HG03571 (cell line): ENCODE results near the gene SCAMP2.
"Not testable (repeated sequence)": the region's sequence is repeated elsewhere in the genome, so short reads cannot be mapped to it uniquely, and the experiment has no call there.

ENCODE experiments used
- ATAC-seq: cut with Tn5 transposase; IDR thresholded peaks from one replicate; pipeline ENCODE4 v1.9.1; 2021; ENCODE audit not compliant: unreplicated experiment

SCAMP2 gene, protein sequence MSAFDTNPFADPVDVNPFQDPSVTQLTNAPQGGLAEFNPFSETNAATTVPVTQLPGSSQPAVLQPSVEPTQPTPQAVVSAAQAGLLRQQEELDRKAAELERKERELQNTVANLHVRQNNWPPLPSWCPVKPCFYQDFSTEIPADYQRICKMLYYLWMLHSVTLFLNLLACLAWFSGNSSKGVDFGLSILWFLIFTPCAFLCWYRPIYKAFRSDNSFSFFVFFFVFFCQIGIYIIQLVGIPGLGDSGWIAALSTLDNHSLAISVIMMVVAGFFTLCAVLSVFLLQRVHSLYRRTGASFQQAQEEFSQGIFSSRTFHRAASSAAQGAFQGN

GRCh38 chr15:74873036-74873755, at the start of gene SCAMP2:
Gene SCAMP2, minus strand, starts transcription at chr15:74873365. Its CDS starts 110 bp downstream, at chr15:74873255.
- ATAC-seq: peak; percentile 80

- no peak for ATAC-seq
Measured at GRCh38 chr15:74920456-74920855, 47.3 kb upstream of the SCAMP2 start.

GRCh38 chr15:74917676-74918075, 44.5 kb upstream of the SCAMP2 start:
- ATAC-seq: no peak

GRCh38 chr15:74913799-74914198, 40.6 kb upstream of the SCAMP2 start:
- not testable (repeated sequence) for ATAC-seq

DNA sequence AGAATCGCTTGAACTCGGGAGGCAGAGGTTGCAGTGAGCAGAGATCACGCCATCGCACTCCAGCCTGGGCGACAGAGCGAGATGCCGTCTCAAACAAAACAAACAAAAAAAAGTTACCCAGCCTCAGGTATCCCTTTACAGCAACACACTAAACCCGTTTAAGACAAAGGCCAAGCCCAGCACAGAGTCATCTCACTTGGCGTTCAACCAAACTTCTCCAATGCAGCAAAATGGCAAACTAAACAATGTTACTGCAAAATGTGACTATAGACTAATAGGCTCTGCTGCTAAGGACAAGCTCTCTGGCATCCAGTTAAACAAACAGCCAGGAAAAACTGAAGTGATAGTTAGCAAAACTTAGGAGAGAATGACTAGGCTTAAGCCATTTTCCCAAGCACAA, 39.9 kb upstream of the SCAMP2 start:
- ATAC-seq: no peak

DNA sequence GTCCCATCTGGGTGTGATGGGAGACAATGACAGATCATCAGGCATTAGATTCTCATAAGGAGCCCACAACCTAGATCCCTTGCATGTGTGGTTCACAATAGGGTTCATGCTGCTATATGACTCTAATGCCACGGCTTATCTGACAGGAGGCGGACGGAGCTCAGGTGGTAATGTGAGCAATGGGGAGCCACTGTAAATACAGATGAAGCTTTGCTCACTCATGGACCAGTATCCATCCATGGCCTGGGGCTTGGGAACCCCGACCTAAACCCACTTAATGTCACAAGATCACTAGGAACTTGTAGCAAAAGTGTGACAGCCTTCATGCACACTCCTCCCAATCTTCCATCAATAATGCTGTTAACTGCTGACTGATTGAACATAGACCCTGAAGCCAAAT, 35.5 kb upstream of the SCAMP2 start:
- no peak for ATAC-seq

GRCh38 chr15:74907163-74907870, 34.2 kb upstream of the SCAMP2 start:
- ATAC-seq: no peak

DNA sequence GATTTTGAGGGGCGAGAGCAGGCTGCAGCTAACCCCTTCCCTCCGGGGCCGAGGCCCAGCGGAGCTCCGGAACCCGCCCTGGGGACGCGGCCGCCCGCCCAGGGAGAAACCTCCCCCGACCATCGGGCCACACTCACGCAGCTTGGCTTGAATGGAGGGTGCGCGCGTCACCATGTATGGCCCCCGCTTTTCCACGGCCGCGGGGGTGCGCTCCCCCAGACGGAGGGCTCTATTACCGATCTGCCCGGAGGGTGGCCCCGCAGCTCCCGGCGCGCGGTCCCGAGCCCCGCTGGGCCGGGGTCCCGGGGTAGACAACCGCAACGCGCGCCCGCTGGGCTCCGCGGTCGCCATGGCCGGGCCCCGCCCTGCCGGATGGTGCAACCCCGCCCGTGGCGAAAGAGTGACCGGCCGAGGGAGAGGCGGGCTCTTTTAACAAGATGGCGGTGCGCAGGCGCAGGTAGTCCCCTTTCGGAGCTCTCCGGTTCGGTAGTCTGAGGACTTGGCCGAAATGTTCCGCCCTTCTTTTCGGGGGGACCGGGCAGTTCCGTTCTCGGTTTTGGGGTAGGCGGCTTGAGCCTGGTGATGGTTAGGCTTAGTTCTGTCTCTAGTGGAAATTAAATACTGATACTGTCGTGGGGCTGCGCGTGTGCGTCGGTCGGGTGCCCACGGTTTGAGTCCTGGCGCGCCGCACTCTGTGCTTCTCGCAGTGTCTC, 33.4 kb upstream of the SCAMP2 start, which contains the start of gene FAM219B:
Gene FAM219B, minus strand, starts transcription at position 402 of the 713 bp plus-strand sequence. Its CDS starts 51 bp downstream, at position 351.
- peak; percentile 87 for ATAC-seq

- ATAC-seq: no peak
Measured at GRCh38 chr15:74906067-74906449, 32.9 kb upstream of the SCAMP2 start.

DNA sequence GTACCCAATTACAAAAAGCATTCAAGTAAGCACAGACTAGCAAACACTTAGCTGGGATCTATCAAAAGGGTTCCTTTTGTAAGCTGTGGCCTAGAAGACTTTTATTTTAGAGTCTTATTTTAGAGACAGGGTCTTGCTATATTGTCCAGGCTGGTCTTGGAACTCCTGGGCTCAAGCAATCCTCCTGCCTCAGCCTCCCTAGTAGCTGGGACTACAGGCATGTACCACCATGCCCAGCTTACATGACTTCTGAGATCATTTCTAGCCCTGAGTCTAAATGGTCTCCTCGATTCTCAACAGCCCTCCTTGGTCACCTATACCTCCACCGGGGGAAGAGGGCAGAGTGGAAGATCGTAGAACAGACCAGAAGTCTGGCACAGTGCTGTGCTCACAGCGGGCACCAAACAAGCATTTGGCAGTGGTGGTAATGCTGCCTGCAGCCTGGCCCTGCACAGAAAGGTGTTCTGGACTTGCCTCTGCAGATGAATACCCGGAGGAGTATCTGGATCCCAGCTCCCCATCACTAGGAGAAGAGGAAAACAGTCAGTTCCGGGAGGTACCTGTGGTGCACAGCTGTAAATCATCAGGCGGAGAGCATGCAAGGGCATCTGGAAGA, 31.1 kb upstream of the SCAMP2 start:
- ATAC-seq: no peak

- ATAC-seq: no peak
Measured at GRCh38 chr15:74903676-74904075, 30.5 kb upstream of the SCAMP2 start.

- ATAC-seq: no peak
Measured at GRCh38 chr15:74902295-74903075, 29.3 kb upstream of the SCAMP2 start.

GRCh38 chr15:74901612-74902063, 28.5 kb upstream of the SCAMP2 start:
- no peak for ATAC-seq

- ATAC-seq: no peak
Measured at GRCh38 chr15:74897300-74897701, 24.1 kb upstream of the SCAMP2 start.

DNA sequence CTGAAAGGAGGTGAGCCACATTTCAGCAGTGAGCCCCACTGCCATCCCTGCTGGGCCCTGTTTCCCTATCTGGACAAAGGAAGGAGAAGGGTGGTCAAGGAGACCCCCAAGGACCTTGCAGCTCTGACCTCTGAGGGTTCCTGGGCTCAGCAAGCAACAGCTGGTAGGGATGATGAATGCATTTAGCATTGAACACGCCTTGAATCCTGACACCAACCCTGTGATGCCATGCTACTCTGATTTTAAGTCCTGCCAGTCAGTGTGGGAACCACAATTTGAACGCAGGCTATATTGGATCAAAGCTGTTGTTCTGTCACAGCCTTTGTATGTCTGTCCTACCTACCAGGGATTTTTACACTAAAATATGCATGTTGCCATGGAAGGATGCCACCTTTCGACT, 23.2 kb upstream of the SCAMP2 start:
- no peak for ATAC-seq

DNA sequence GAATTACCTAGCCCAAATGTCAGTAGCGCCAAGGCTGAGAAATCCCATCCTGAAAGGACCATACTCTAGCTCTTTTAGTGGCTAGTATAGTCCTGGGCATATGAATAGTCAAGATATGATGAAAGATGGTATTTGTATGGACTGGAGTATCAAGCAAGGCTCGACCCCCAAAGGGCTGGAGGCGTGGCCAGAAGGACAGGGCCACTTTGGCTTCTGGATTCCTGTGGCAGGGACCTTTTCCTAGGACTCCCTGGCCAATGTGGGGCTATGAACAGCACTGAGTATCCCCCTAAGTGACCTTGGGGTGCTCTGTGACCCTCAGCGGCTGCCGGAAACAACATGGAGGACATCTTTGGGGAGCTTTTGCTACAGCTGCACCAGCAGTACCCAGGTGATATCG, 22.7 kb upstream of the SCAMP2 start:
- no peak for ATAC-seq

GRCh38 chr15:74894383-74894782, 21.2 kb upstream of the SCAMP2 start:
- ATAC-seq: not testable (repeated sequence)

GRCh38 chr15:74893627-74894026, 20.5 kb upstream of the SCAMP2 start:
- no peak for ATAC-seq

DNA sequence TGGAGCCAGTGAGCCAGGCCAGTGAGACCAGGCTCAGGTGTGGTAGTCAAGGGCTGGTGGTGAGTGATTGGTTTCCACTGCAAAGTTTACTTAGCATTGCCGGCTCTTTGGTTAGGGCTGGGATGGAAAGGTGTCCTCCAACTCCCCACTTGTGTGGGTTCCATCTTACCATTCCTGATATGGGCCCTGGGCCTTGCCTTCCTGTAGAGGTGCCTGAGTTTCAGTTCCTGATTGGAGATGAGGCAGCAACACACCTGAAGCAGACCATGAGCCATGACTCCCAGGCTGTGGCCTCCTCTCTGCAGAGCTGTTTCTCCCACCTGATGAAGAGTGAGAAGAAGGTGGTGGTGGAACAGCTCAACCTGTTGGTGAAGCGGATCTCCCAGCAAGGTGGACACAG, 19.8 kb upstream of the SCAMP2 start:
- no peak for ATAC-seq

DNA sequence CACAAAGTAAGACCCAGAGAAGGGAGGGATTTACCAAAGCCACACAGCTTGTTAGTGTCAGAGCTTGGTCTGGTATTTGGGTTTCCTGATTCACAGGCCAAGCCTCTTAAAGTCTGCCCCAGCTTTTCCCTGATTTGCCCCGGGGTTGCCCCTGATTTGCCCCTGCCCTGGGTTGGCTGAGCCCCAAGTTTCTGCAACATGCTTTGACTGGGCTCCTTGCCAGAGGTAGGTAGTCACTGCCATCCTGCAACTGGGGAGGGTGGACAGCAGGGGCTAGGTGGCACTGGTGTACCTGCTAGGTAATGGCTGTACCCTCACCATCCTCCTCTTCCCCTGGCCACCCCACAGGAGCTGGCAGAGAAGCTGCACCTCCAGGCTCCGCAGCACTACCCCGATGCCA, 19.1 kb upstream of the SCAMP2 start:
- ATAC-seq: no peak
